SK-N-SH (cell line): ENCODE data around the gene SPC25. TPM values are rescaled to one million over a fixed set of nuclear protein-coding genes. Genes with fewer than 3 reads are reported as not detected.
A peak's percentile ranks its signal among the peaks of the same experiment; 100 is the strongest.

Source experiments
- CTCF ChIA-PET: fragments of 300-600, 350-600 bp; formaldehyde crosslinking; extraction: SDS; loops from one replicate; lab custom pipeline; 2021; lab: Yijun Ruan, JAX
- POLR2A ChIA-PET: fragments of 350-600 bp; sonication (Branson Sonifier 250); formaldehyde crosslinking; extraction: SDS; loops from one replicate; lab custom pipeline; 2020; ENCODE audit warnings: antibody characterized with exemption, inconsistent platforms; lab: Yijun Ruan, JAX
- DNase-seq: peaks from one replicate; pipeline ENCODE4 v3.0.0; 2012
- H2AFZ ChIP-seq: fragments of 200-600 bp; sonication (generic); 2 replicates; pipeline ENCODE4 v1.8.1; 2016; ENCODE audit warnings: antibody characterized with exemption, mild to moderate bottlenecking, low read depth
- H3F3A ChIP-seq: fragments of 200-600 bp; sonication (generic); replicated peaks from 2 replicates; pipeline ENCODE3; 2016; ENCODE audit warnings: antibody characterized with exemption, mild to moderate bottlenecking; ENCODE audit not compliant: insufficient read depth
- H3K27ac ChIP-seq, 2 experiments: fragments of 200-500 bp in 1 of 2; fragments of 200-600 bp in 1 of 2; sonication (Bioruptor generic) in 1 of 2; sonication (generic), shearing (Covaris generic) in 1 of 2; 2 replicates each; pipeline versions ENCODE4 v1.5.1 to v1.6.1; 2014 to 2016; ENCODE audit warnings: low read depth in 2 of 2, inconsistent platforms in 1 of 2, low read length in 1 of 2, mild to moderate bottlenecking in 1 of 2, mixed read lengths in 1 of 2
- H3K27me3 ChIP-seq: fragments of 200-600 bp; sonication (generic), shearing (Covaris generic); 2 replicates; pipeline ENCODE4 v1.6.1; 2016; ENCODE audit warnings: mixed run types; ENCODE audit not compliant: insufficient read depth
- H3K36me3 ChIP-seq, 2 experiments: fragments of 200-500 bp in 1 of 2; fragments of 200-600 bp in 1 of 2; sonication (Bioruptor generic) in 1 of 2; sonication (generic) in 1 of 2; replicated peaks in 1 of 2; 2 replicates each; pipeline versions ENCODE3 to v1.5.1; 2014 to 2016; ENCODE audit warnings: low read length in 1 of 2, mild to moderate bottlenecking in 1 of 2; ENCODE audit not compliant: insufficient read depth in 2 of 2, control insufficient read depth in 1 of 2
- H3K4me1 ChIP-seq, 2 experiments: fragments of 200-500 bp in 1 of 2; fragments of 200-600 bp in 1 of 2; sonication (Bioruptor generic) in 1 of 2; sonication (generic), shearing (Covaris generic) in 1 of 2; 2 replicates each; pipeline versions ENCODE4 v1.5.1 to v1.6.1; 2014 to 2016; ENCODE audit warnings: low read depth in 1 of 2, low read length in 1 of 2, mixed run types in 1 of 2; ENCODE audit not compliant: insufficient read depth in 2 of 2, control insufficient read depth in 1 of 2
- H3K4me2 ChIP-seq: fragments of 200-600 bp; sonication (generic), shearing (Covaris generic); 2 replicates; pipeline ENCODE4 v1.6.1; 2017; ENCODE audit warnings: mixed run types
- H3K4me3 ChIP-seq, 2 experiments: fragments of 200-500 bp in 1 of 2; fragments of 200-600 bp in 1 of 2; sonication (Bioruptor generic) in 1 of 2; sonication (generic), shearing (Covaris generic) in 1 of 2; 2 replicates each; pipeline versions ENCODE4 v1.5.1 to v1.8.1; 2014 to 2016; ENCODE audit warnings: low read depth in 2 of 2, inconsistent platforms in 1 of 2, low read length in 1 of 2, mild to moderate bottlenecking in 1 of 2, mixed read lengths in 1 of 2, moderate library complexity in 1 of 2
- H3K79me2 ChIP-seq: fragments of 200-600 bp; sonication (generic); 2 replicates; pipeline ENCODE4 v1.8.1; 2017; ENCODE audit warnings: mild to moderate bottlenecking; ENCODE audit not compliant: insufficient read depth
- H3K9ac ChIP-seq: fragments of 200-600 bp; sonication (generic); 2 replicates; pipeline ENCODE4 v1.6.1; 2017; ENCODE audit warnings: mixed run types
- H3K9me2 ChIP-seq: fragments of 200-600 bp; sonication (generic); 2 replicates; pipeline ENCODE4 v1.6.1; 2017; ENCODE audit warnings: mixed run types
- H3K9me3 ChIP-seq: fragments of 200-600 bp; sonication (generic); 2 replicates; pipeline ENCODE4 v1.6.1; 2017; ENCODE audit warnings: mixed run types, mild to moderate bottlenecking, moderate library complexity
- H4K20me1 ChIP-seq: fragments of 200-600 bp; sonication (generic); 2 replicates; pipeline ENCODE4 v1.6.1; 2017; ENCODE audit warnings: mild to moderate bottlenecking, mixed run types; ENCODE audit not compliant: insufficient read depth
- CHD2 ChIP-seq: fragments of 150-350 bp; IDR thresholded peaks from 2 replicates; pipeline ENCODE4 v1.6.1; 2018; ENCODE audit warnings: low read length; ENCODE audit not compliant: partially characterized antibody
- CTCF ChIP-seq: fragments of 200-600 bp; sonication (generic); IDR thresholded peaks from 2 replicates; pipeline ENCODE4 v1.6.1; 2017; ENCODE audit warnings: antibody characterized with exemption, mild to moderate bottlenecking, moderate library complexity
- ELF1 ChIP-seq: IDR thresholded peaks from 2 replicates; pipeline ENCODE4 v1.4.0; 2012
- EP300 ChIP-seq, 2 experiments: IDR thresholded peaks; 2 replicates each; pipeline versions ENCODE4 v1.4.0 to v1.6.1; 2012; ENCODE audit warnings: borderline replicate concordance in 1 of 2, low read depth in 1 of 2, low read length in 1 of 2
- FOXJ3 ChIP-seq: sonication (generic); formaldehyde crosslinking; IDR thresholded peaks from 2 replicates; pipeline ENCODE4 v1.5.1; 2020; ENCODE audit warnings: mild to moderate bottlenecking, missing genetic modification reagents
- GABPA ChIP-seq: IDR thresholded peaks from 2 replicates; pipeline ENCODE4 v1.4.0; 2012; ENCODE audit warnings: low read depth, mild to moderate bottlenecking
- GATA2 ChIP-seq: sonication (generic); formaldehyde crosslinking; IDR thresholded peaks from 2 replicates; pipeline ENCODE4 v1.5.0; 2020; ENCODE audit warnings: mild to moderate bottlenecking, missing genetic modification reagents
- IRF3 ChIP-seq: fragments of 150-350 bp; IDR thresholded peaks from 2 replicates; pipeline ENCODE4 v1.6.1; 2016; ENCODE audit warnings: mild to moderate bottlenecking, low read depth, low read length
- JUND ChIP-seq: IDR thresholded peaks from 2 replicates; pipeline ENCODE4 v1.4.0; 2012
- MAX ChIP-seq: IDR thresholded peaks from 2 replicates; pipeline ENCODE4 v1.4.0; 2012; ENCODE audit warnings: low read depth
- NFIC ChIP-seq: IDR thresholded peaks from 2 replicates; pipeline ENCODE4 v1.4.0; 2012; ENCODE audit warnings: borderline replicate concordance
- NRF1 ChIP-seq: IDR thresholded peaks from 2 replicates; pipeline ENCODE4 v1.6.1; 2012; ENCODE audit warnings: low read depth, mild to moderate bottlenecking, low read length
- PBX3 ChIP-seq: IDR thresholded peaks from 2 replicates; pipeline ENCODE4; 2012
- POLR2AphosphoS5 ChIP-seq: IDR thresholded peaks from 2 replicates; pipeline ENCODE4 v1.6.1; 2012; ENCODE audit warnings: low read depth, low read length
- RAD21 ChIP-seq: IDR thresholded peaks from 2 replicates; pipeline ENCODE4 v1.6.1; 2012; ENCODE audit warnings: mild to moderate bottlenecking, low read length
- REST ChIP-seq: IDR thresholded peaks from 2 replicates; pipeline ENCODE4 v1.6.1; 2012; ENCODE audit warnings: mild to moderate bottlenecking, low read depth, low read length, moderate library complexity
- RFX5 ChIP-seq: IDR thresholded peaks from 2 replicates; pipeline ENCODE4 v1.6.1; 2012; ENCODE audit warnings: mild to moderate bottlenecking, improper control_type of control experiment, low read length
- SIN3A ChIP-seq: IDR thresholded peaks from 2 replicates; pipeline ENCODE4 v1.6.1; 2012; ENCODE audit warnings: low read depth, mild to moderate bottlenecking, low read length, moderate library complexity, borderline replicate concordance
- WGBS: methylation state at CpG from one replicate; pipeline ENCODE4 v1.1.6; 2017; ENCODE audit warnings: low lambda C conversion rate; 5-methylcytosine and 5-hydroxymethylcytosine counted together
- polyA plus RNA-seq, 3 experiments: library from polyadenylated mRNA; depleted of rRNA; stranded (reverse); fragments of >200 nt; gene quantifications; 2 replicates each; pipeline ENCODE4 v1.2.3, GENCODE V29; 2012

Gene SPC25
- polyA plus RNA-seq, 1 of the 3 experiments (the other 2 are of a cell fraction) = 4.8 TPM

GRCh38 chr2:168915441-168916330, 25.5 kb upstream of the SPC25 start:
- Histone ChIP-seq H4K20me1 (no peaks in the 10 kb centered on the region), H3K4me3 (no peak overlapping the region; a peak in 1 of 4 replicates), H3K9ac (no peak overlapping the region), H3K4me2 (no peak overlapping the region), H3K79me2 (no peaks in the 10 kb centered on the region), H2AFZ (no peak overlapping the region), H3K9me2 (no peaks in the 10 kb centered on the region), H3F3A (no peaks in the 10 kb centered on the region), H3K27ac (no peak overlapping the region), H3K9me3 (no peaks in the 10 kb centered on the region), H3K27me3 (peaks cover 6% of the 10 kb centered on the region), H3K4me1 (peaks cover 0 to 4% of the 10 kb centered on the region in 2 experiments; a peak in 2 of 4 replicates), H3K36me3 (no peaks in the 10 kb centered on the region)
- no peak for DNase-seq
- ChIA-PET CTCF (interaction anchor here (1.5 kb wide), 1 partner anchor 568 kb away, joined by 9 read pairs; no protein-coding TSS in a partner anchor), POLR2A (no interaction called here)
- no peak for TF ChIP-seq ELF1
- TF ChIP-seq CHD2 = no peak
- TF ChIP-seq GABPA = no peak
- TF ChIP-seq SIN3A = no peak
- no peak for TF ChIP-seq POLR2AphosphoS5
- TF ChIP-seq FOXJ3 = no peak
- TF ChIP-seq GATA2 (CRISPR knock-in tag) = no peak
- TF ChIP-seq RAD21 = no peak
- TF ChIP-seq JUND = no peak
- TF ChIP-seq CTCF = no peak
- TF ChIP-seq RFX5 = no peak
- 87% methylated on average over 3 of the region's 3 CpGs for WGBS

GRCh38 chr2:168913495-168913894, 23.3 kb upstream of the SPC25 start:
- Histone ChIP-seq H3F3A (no peaks in the 10 kb centered on the region), H3K4me3 (peak overlapping the region in 1 of 2 experiments; percentile 69; a peak in 1 of 4 replicates), H3K4me1 (peaks cover 0 to 4% of the 10 kb centered on the region in 2 experiments; a peak in 2 of 4 replicates), H3K36me3 (no peaks in the 10 kb centered on the region), H3K27me3 (peaks cover 6% of the 10 kb centered on the region), H3K9me2 (no peaks in the 10 kb centered on the region), H2AFZ (no peak overlapping the region), H3K4me2 (0 out of 2 replicates have a peak overlapping the region, but pooled peaks have one; percentile 93), H3K9ac (no peak overlapping the region), H3K9me3 (no peaks in the 10 kb centered on the region), H3K79me2 (no peaks in the 10 kb centered on the region), H3K27ac (no peak overlapping the region), H4K20me1 (no peaks in the 10 kb centered on the region)
- no peak for DNase-seq
- CTCF ChIA-PET = interaction anchor here (0.5 to 1.6 kb wide), 4 partner anchors 8 to 567 kb away, joined by 3 to 10 read pairs (median 4); no protein-coding TSS in a partner anchor
- POLR2A ChIA-PET = no interaction called here
- 84% methylated on average over 4 of the region's 4 CpGs for WGBS
- TF ChIP-seq JUND (no peak), IRF3 (no peak), NFIC (no peak), GABPA (no peak), NRF1 (no peak), REST (no peak), POLR2AphosphoS5 (no peak), PBX3 (no peak), MAX (no peak), EP300 (IDR thresholded peaks at IDR 0.05; ENCODE audit: borderline replicate concordance in 1 of 2, low read depth in 1 of 2, low read length in 1 of 2) (no peak)
